Neural cell (in vitro differentiated cells): ENCODE measurements around the gene MYO9A. TPM values are rescaled to one million over a fixed set of nuclear protein-coding genes. Genes with fewer than 3 reads are reported as not detected.

ENCODE experiments used
- H2AFZ ChIP-seq: fragments of 200-600, 300-800 bp; sonication (generic), shearing (Covaris generic); 2 replicates; pipeline ENCODE4 v1.6.0; 2014; ENCODE audit warnings: low read depth, mild to moderate bottlenecking, antibody characterized with exemption, low read length, moderate library complexity
- H3F3A ChIP-seq: fragments of 200-600 bp; shearing (Covaris generic); 2 replicates; pipeline ENCODE4 v1.6.1; 2016; ENCODE audit warnings: mild to moderate bottlenecking, moderate library complexity, mixed read lengths, antibody characterized with exemption, low read length; ENCODE audit not compliant: insufficient read depth, poor library complexity, severe bottlenecking
- H3K27ac ChIP-seq: fragments of 200-600, 300-800 bp; sonication (generic), shearing (Covaris generic); 2 replicates; pipeline ENCODE4 v1.5.1; 2014; ENCODE audit warnings: mild to moderate bottlenecking, low read length, moderate library complexity
- H3K27me3 ChIP-seq: fragments of 300-800, 200-600 bp; sonication (generic), shearing (Covaris generic); 2 replicates; pipeline ENCODE4 v1.6.0; 2014; ENCODE audit warnings: mild to moderate bottlenecking, low read depth, low read length, moderate library complexity; ENCODE audit not compliant: insufficient read depth
- H3K36me3 ChIP-seq: fragments of 300-800, 200-600 bp; sonication (generic), shearing (Covaris generic); 2 replicates; pipeline ENCODE4 v1.5.1; 2014; ENCODE audit warnings: mild to moderate bottlenecking, antibody characterized with exemption, low read length, moderate library complexity; ENCODE audit not compliant: insufficient read depth
- H3K4me2 ChIP-seq: fragments of 300-800, 200-600 bp; sonication (generic), shearing (Covaris generic); 2 replicates; pipeline ENCODE4 v1.6.0; 2014; ENCODE audit warnings: mild to moderate bottlenecking, low read length
- H3K4me3 ChIP-seq: fragments of 300-800, 200-600 bp; sonication (generic), shearing (Covaris generic); 2 replicates; pipeline ENCODE4 v1.5.1; 2014; ENCODE audit warnings: mild to moderate bottlenecking, low read length, moderate library complexity
- H3K79me2 ChIP-seq: fragments of 200-600 bp; shearing (Covaris generic); replicated peaks from 2 replicates; pipeline ENCODE4 v1.6.0; 2014; ENCODE audit warnings: mild to moderate bottlenecking, low read length, moderate library complexity; ENCODE audit not compliant: insufficient read depth
- H3K9ac ChIP-seq: fragments of 300-800, 200-600 bp; sonication (generic), shearing (Covaris generic); 2 replicates; pipeline ENCODE4 v1.6.1; 2016; ENCODE audit warnings: mild to moderate bottlenecking, low read length, mixed read lengths
- H3K9me2 ChIP-seq: fragments of 200-600 bp; shearing (Covaris generic); 2 replicates; pipeline ENCODE4 v1.6.1; 2016; ENCODE audit warnings: mild to moderate bottlenecking, low read length, mixed read lengths; ENCODE audit not compliant: insufficient read depth
- H3K9me3 ChIP-seq: fragments of 200-600, 300-800 bp; sonication (generic), shearing (Covaris generic); 2 replicates; pipeline ENCODE4 v1.6.1; 2016; ENCODE audit warnings: mild to moderate bottlenecking, mixed run types, low read length, moderate library complexity, mixed read lengths
- H4K20me1 ChIP-seq: fragments of 200-600 bp; shearing (Covaris generic); 2 replicates; pipeline ENCODE4 v1.6.1; 2016; ENCODE audit warnings: mild to moderate bottlenecking, mixed run types; ENCODE audit not compliant: insufficient read depth
- EP300 ChIP-seq: fragments of 450-650 bp; conservative IDR thresholded peaks from 2 replicates; pipeline ENCODE4 v1.6.1; 2014; ENCODE audit warnings: antibody characterized with exemption, mild to moderate bottlenecking, moderate library complexity; ENCODE audit not compliant: poor library complexity, severe bottlenecking
- EZH2 ChIP-seq: fragments of 200-600, 300-800 bp; shearing (Covaris generic), sonication (generic); IDR thresholded peaks from 2 replicates; pipeline ENCODE4 v1.6.1; 2014; ENCODE audit warnings: antibody characterized with exemption, low read length, borderline replicate concordance, mild to moderate bottlenecking; ENCODE audit not compliant: insufficient read depth, poor library complexity, severe bottlenecking
- MXI1 ChIP-seq: fragments of 450-650 bp; conservative IDR thresholded peaks from 2 replicates; pipeline ENCODE4 v1.6.1; 2014; ENCODE audit warnings: antibody characterized with exemption, mild to moderate bottlenecking; ENCODE audit not compliant: poor library complexity, severe bottlenecking
- POLR2AphosphoS5 ChIP-seq: IDR thresholded peaks from 2 replicates; pipeline ENCODE4 v1.6.1; 2012
- RAD21 ChIP-seq: fragments of 450-650 bp; conservative IDR thresholded peaks from 2 replicates; pipeline ENCODE4 v1.6.1; 2014; ENCODE audit warnings: antibody characterized with exemption, mild to moderate bottlenecking, moderate library complexity
- SMC3 ChIP-seq: fragments of 450-650 bp; conservative IDR thresholded peaks from 2 replicates; pipeline ENCODE4 v1.6.1; 2014; ENCODE audit warnings: antibody characterized with exemption, mild to moderate bottlenecking, moderate library complexity; ENCODE audit not compliant: poor library complexity
- TAF1 ChIP-seq: IDR thresholded peaks from 2 replicates; pipeline ENCODE4 v1.6.1; 2012; ENCODE audit warnings: low read depth
- polyA plus RNA-seq: library from polyadenylated mRNA; depleted of rRNA; stranded (reverse); fragments of >200 nt; gene quantifications from 2 replicates; pipeline ENCODE4 v1.2.3, GENCODE V29; 2014
- TF ChIP-seq, protein P1 (sequence below): fragments of 450-650 bp; IDR thresholded peaks from 2 replicates; pipeline ENCODE4 v1.5.1; 2014; ENCODE audit warnings: antibody characterized with exemption, mild to moderate bottlenecking, moderate library complexity; ENCODE audit not compliant: poor library complexity, severe bottlenecking
- TF ChIP-seq, protein P2 (sequence below): IDR thresholded peaks from 2 replicates; pipeline ENCODE4 v1.6.1; 2012; ENCODE audit warnings: borderline replicate concordance

MYO9A gene
- polyA plus RNA-seq, 1 donor from 2014 or later, result 22.7 TPM

DNA sequence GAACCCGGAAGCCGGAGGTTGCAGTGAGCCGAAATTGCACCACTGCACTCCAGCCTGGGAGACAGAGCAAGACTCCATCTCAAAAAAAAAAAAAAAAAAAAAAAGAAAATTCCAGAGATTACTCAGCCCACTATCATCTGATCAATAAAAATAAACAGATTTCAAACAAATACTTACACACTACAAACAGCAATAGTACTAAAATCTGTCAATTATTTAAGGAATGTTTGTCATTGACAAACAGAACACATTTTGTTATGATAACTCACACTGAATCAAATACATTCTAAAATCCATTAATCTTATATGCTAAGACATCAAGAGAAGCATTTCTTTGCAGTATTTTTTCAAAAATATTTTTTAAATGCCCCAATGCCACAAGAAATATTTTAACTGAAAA lies 7.6 kb downstream of the MYO9A start:
- H3K9ac ChIP-seq, result no peak overlapping the region
- no peaks in the 10 kb centered on the region for H3K36me3 ChIP-seq
- no peak overlapping the region for H3K4me2 ChIP-seq
- no peaks in the 10 kb centered on the region for H3K27me3 ChIP-seq
- H3K9me3 ChIP-seq, result no peaks in the 10 kb centered on the region
- no peaks in the 10 kb centered on the region for H3K9me2 ChIP-seq
- H3K4me3 ChIP-seq, result no peak overlapping the region
- H3F3A ChIP-seq, result no peaks in the 10 kb centered on the region
- peaks cover 38% of the 10 kb centered on the region for H3K79me2 ChIP-seq
- peaks cover 3% of the 10 kb centered on the region for H4K20me1 ChIP-seq
- TF ChIP-seq SMC3 (no peak), RAD21 (no peak), TAF1 (no peak), EP300 (no peak), POLR2AphosphoS5 (no peak), MXI1 (no peak), EZH2 (no peak)
- TF ChIP-seq, protein P1, sequence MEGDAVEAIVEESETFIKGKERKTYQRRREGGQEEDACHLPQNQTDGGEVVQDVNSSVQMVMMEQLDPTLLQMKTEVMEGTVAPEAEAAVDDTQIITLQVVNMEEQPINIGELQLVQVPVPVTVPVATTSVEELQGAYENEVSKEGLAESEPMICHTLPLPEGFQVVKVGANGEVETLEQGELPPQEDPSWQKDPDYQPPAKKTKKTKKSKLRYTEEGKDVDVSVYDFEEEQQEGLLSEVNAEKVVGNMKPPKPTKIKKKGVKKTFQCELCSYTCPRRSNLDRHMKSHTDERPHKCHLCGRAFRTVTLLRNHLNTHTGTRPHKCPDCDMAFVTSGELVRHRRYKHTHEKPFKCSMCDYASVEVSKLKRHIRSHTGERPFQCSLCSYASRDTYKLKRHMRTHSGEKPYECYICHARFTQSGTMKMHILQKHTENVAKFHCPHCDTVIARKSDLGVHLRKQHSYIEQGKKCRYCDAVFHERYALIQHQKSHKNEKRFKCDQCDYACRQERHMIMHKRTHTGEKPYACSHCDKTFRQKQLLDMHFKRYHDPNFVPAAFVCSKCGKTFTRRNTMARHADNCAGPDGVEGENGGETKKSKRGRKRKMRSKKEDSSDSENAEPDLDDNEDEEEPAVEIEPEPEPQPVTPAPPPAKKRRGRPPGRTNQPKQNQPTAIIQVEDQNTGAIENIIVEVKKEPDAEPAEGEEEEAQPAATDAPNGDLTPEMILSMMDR, result no peak
- TF ChIP-seq, protein P2, sequence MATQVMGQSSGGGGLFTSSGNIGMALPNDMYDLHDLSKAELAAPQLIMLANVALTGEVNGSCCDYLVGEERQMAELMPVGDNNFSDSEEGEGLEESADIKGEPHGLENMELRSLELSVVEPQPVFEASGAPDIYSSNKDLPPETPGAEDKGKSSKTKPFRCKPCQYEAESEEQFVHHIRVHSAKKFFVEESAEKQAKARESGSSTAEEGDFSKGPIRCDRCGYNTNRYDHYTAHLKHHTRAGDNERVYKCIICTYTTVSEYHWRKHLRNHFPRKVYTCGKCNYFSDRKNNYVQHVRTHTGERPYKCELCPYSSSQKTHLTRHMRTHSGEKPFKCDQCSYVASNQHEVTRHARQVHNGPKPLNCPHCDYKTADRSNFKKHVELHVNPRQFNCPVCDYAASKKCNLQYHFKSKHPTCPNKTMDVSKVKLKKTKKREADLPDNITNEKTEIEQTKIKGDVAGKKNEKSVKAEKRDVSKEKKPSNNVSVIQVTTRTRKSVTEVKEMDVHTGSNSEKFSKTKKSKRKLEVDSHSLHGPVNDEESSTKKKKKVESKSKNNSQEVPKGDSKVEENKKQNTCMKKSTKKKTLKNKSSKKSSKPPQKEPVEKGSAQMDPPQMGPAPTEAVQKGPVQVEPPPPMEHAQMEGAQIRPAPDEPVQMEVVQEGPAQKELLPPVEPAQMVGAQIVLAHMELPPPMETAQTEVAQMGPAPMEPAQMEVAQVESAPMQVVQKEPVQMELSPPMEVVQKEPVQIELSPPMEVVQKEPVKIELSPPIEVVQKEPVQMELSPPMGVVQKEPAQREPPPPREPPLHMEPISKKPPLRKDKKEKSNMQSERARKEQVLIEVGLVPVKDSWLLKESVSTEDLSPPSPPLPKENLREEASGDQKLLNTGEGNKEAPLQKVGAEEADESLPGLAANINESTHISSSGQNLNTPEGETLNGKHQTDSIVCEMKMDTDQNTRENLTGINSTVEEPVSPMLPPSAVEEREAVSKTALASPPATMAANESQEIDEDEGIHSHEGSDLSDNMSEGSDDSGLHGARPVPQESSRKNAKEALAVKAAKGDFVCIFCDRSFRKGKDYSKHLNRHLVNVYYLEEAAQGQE, result no peak
- H3K27ac ChIP-seq, result no peak overlapping the region
- H2AFZ ChIP-seq, result no peak overlapping the region

DNA sequence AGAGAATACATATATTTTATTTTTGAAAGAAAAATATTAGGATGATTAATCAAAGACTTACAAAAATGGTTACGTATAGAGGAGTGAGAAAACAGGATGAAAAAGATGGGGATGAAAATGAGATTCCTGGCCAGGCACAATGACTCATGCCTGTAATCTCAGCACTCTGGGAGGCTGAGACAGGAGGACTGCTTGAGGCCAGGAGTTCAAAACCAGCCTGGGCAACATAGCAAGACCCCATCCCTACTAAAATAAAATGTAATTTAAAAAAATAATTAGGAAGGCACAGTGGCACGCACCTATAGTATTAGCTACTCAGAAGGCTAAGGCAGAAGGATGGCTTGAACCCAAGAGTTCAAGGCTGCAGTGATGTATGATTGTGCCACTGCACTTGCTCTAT lies 11.9 kb downstream of the MYO9A start:
- Histone ChIP-seq H3K9me3 (no peaks in the 10 kb centered on the region), H2AFZ (no peak overlapping the region), H3K9ac (no peak overlapping the region), H3K9me2 (no peaks in the 10 kb centered on the region), H3K4me2 (no peak overlapping the region), H3K27me3 (no peaks in the 10 kb centered on the region), H3K36me3 (no peaks in the 10 kb centered on the region), H3K4me3 (no peak overlapping the region), H3K27ac (no peak overlapping the region), H3F3A (no peaks in the 10 kb centered on the region), H3K79me2 (peaks cover 14% of the 10 kb centered on the region), H4K20me1 (no peaks in the 10 kb centered on the region)
- no peak for TF ChIP-seq EZH2
- no peak for TF ChIP-seq TAF1
- TF ChIP-seq, protein P2, result no peak
- no peak for TF ChIP-seq POLR2AphosphoS5
- TF ChIP-seq MXI1, result no peak
- no peak for TF ChIP-seq RAD21
- no peak for TF ChIP-seq EP300
- TF ChIP-seq, protein P1, result no peak
- TF ChIP-seq SMC3, result no peak
